Stimulated activated CD4-positive, alpha-beta T cell treated with anti-CD3 and anti-CD28 coated beads, Interleukin-1b, Interleukin-23, amount 100 ng/mL, for 48 hours (primary cell): ENCODE results near the gene LUC7L.
"Not testable (repeated sequence)": the region's sequence is repeated elsewhere in the genome, so short reads cannot be mapped to it uniquely, and the experiment has no call there.

Experiments used
- DNase-seq: peaks from one replicate; pipeline ENCODE4 v3.0.0-alpha.2; 2020

The LUC7L gene

GRCh38 chr16:228151-228851 lies 948 bp downstream of the LUC7L start:
- DNase-seq = no peak

- no peak for DNase-seq
These were observed 9.2 kb downstream of the LUC7L start for GRCh38 chr16:220021-220420.

GRCh38 chr16:212999-213398 lies 16.2 kb downstream of the LUC7L start:
- DNase-seq = no peak

- not testable (repeated sequence) for DNase-seq
These were observed 17.5 kb downstream of the LUC7L start for GRCh38 chr16:211631-212180.

DNA sequence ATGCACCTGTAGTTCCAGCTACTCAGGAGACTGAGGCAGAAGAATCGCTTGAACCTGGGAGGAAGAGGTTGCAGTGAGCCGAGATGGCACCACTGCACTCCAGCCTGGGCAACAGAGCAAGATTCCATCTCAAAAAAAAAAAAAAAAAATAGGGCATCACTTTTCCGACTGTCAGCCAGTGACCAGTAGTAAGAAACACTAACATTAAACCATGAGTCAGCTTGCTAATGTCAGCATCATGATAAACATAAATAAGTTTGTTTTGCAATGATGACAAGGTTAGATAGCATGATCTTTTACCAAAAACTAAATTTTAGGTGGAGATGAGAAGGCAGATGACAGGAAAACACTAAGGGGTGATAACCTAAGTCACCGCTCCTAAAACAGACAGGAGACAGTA lies 19.9 kb downstream of the LUC7L start:
- not testable (repeated sequence) for DNase-seq

GRCh38 chr16:204046-204445 lies 25.2 kb downstream of the LUC7L start:
- DNase-seq = not testable (repeated sequence)

GRCh38 chr16:203246-203645 lies 26.0 kb downstream of the LUC7L start:
- DNase-seq = no peak

DNA sequence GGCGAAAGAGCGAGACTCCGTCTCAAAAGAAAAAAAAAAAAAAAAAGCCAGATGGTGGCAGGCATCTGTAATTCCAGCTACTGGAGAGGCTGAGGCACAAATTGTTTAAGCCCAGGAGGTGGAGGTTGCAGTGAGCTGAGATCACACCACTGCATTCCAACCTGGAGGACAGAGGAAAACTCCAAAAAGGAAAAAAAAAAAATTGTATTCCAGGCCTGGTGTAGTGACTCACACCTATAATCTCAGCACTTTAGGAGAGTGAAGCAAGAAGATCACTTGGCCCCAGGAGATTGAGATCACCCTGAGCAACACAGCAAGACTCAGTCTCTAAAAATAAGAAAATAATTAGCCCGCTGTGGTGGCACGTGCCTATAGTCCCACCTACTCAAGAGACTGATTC lies 28.9 kb downstream of the LUC7L start:
- DNase-seq = no peak

DNA sequence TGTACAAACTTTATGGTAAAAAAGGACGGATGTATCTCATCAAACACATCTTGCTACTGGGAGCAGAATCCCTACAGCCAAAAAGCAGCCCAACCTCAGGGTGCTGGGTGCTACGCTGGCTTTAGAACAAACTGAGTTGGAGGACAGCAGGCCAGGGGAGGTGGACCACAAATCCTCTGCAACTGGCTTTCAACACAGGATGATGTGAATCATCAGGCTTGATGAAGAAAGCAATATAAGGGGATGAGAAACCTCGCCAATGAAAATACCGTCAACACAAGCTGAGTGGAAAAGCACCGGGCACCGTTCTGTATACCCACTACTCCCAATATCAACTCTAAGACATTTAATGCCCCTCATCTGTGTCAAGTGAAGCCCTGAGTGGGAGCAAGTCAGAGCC lies 34.7 kb downstream of the LUC7L start:
- no peak for DNase-seq

GRCh38 chr16:193441-193840 lies 35.8 kb downstream of the LUC7L start:
- DNase-seq = no peak

DNA sequence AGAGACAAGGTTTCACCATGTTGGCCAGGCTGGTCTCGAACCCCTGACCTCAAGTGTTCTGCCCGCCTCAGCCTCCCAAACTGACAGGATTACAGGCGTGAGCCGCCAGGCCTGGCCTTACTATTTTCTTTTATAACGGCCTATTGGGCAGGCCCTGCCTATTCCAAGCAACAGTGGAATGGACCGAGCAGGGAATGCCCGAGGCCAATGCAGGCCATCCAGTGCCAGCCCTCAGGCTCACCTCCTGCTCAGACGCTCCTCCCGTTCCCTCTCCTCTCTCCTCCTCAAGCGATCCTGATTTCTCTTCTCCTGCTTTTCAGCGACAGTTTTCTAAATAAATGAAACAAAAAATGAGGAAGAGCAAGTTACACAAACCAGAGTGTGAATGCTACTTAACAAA lies 36.6 kb downstream of the LUC7L start:
- no peak for DNase-seq

DNA sequence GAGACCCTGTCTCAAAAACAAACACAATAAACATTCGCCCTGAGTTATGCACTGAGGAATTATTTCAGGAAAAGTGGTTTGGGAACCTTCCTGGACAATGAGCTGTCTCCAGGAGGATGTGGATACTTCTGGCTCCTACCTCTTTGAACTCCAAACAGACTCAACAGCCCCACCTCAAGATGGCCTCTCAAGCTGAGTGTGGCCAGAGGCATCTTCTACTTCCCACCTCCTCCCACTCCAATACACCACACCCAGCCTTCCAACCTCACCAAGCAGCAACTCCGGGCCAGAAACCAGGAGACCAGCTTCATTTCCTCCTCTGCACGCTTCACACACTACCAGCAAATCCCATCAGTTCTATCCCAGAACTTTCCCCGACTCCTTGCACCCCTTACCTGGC lies 37.4 kb downstream of the LUC7L start:
- DNase-seq = no peak

DNA sequence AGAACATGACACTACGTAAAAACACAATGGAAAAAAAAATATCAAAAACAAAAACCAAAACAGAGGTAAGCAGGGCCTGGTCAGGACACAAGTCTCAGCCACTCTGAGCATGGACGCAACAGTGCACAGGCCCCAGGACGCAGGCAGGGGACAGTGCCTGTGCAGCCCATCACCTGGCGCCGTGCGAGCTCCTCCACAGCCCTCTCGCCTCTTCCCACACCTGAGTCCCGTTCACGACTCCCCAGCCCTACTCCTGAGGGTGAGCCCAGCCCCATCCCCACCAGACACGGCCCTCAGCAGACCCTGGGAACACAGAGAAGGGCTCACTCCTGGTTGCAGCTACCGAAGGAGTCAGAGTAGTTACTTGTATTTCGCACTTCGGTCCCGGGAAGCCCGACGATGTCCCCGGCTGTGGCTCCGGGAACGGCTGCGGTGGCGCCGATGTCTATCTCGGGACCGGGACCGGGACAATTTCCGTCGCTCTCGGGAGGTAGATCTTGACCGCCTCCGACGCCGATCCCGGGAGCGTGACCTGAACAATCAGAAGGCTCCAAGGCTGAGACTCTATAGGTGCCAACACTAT lies 39.6 kb downstream of the LUC7L start:
- no peak for DNase-seq

- DNase-seq = peak; percentile 23
These were observed 40.6 kb downstream of the LUC7L start for GRCh38 chr16:188674-189073.

GRCh38 chr16:187330-187729 lies 41.9 kb downstream of the LUC7L start:
- DNase-seq = no peak

- DNase-seq = no peak
These were observed 43.6 kb downstream of the LUC7L start for GRCh38 chr16:185691-186090.

DNA sequence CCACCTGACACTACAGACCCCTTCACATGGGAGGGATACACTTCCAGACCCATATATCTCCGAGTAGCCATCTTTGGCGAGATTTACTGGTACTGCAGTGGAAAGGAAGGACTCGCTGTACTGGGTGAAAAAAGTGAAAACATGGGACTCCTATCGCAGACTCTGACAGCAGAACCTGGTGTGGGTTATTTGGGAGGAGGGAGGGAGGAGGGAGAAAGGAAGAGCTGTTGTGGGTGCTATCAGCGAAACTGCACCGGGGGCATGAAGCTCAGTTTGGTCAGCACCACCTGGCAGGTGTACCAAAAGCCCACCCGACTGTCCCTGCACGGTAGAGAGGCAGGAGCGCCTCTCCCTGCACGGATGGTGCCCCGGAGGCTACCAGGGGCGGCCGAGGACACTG lies 44.0 kb downstream of the LUC7L start:
- DNase-seq = no peak

GRCh38 chr16:183005-183404 lies 46.2 kb downstream of the LUC7L start:
- no peak for DNase-seq

GRCh38 chr16:181565-182021 lies 47.7 kb downstream of the LUC7L start:
- DNase-seq = no peak

- peak; percentile 86 for DNase-seq
These were observed 48.3 kb downstream of the LUC7L start for GRCh38 chr16:180681-181564.

DNA sequence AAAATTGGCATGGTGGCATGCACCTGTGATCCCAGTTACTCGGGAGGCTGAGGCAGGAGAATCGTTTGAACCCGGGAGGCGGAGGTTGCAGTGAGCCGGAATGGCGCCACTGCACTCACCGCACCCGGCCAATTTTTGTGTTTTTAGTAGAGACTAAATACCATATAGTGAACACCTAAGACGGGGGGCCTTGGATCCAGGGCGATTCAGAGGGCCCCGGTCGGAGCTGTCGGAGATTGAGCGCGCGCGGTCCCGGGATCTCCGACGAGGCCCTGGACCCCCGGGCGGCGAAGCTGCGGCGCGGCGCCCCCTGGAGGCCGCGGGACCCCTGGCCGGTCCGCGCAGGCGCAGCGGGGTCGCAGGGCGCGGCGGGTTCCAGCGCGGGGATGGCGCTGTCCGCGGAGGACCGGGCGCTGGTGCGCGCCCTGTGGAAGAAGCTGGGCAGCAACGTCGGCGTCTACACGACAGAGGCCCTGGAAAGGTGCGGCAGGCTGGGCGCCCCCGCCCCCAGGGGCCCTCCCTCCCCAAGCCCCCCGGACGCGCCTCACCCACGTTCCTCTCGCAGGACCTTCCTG lies 49.1 kb downstream of the LUC7L start, which contains the start of gene HBQ1:
TSS of gene HBQ1 (plus strand) at position 359 of the 575 bp plus-strand sequence. CDS start at position 387, 28 bp downstream.
- no peak for DNase-seq

DNA sequence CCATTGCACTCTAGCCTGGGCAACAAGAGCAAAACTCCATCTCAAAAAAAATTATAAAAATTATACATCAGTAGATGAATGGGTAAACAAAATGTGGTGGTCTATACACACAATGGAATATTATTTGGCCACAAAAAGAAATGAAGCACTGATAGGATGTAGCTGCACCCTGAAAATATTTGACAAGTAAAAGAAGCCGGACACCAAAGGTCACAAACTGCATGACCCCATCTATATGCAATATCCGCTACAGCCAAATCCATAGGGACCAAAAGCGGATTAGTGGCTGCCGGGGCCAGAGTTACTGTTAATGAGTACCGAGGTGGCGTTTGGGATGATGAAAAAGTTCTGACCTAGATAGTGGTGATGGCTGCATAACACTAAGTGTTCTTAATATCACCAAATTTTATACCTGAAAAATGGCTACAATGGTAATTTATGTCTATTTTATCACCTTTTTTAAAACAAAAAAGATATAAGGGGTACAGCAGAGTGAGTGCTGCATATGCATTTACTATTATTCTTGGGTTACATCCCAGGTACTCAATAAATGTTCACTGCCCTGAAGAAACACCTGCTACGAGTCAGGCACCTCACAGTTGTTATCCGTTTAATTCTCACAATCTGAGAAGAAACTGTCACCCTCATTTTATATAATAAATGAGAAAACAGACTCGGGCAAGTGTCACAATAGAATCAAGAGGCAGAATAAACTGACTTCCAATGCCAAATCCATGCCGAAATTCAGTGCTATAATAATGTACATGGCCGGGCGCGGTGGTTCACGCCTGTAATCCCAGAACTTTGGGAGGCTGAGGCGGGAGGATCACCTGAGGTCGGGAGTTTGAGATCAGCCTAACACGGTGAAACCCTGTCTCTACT lies 49.8 kb downstream of the LUC7L start:
- no peak for DNase-seq
